ENCODE measurements around the gene PPP5C.

PPP5C gene

GRCh38 chr19:46383846-46384245 lies 37.0 kb downstream of the PPP5C start:
- H3K79me1 ChIP-seq (ENCODE audit: low read length) = no peaks in the 10 kb centered on the region

GRCh38 chr19:46384396-46384795 lies 37.5 kb downstream of the PPP5C start:
- no peak overlapping the region for H4K12ac ChIP-seq (ENCODE audit: low read depth, low read length)
- no peak overlapping the region for H3K14ac ChIP-seq (ENCODE audit: low read length)
- no peak overlapping the region for H3K27ac ChIP-seq (ENCODE audit: low read depth, low read length)
- H2BK12ac ChIP-seq (ENCODE audit: low read length) = no peak overlapping the region
- DNase-seq = no peak
- no peak overlapping the region for H2BK5ac ChIP-seq (ENCODE audit: low read depth, low read length, poor library complexity)
- no peaks in the 10 kb centered on the region for H3K79me1 ChIP-seq (ENCODE audit: low read length)
- H3K79me2 ChIP-seq (ENCODE audit: control insufficient read depth, insufficient read depth, low read length, poor library complexity) = no peaks in the 10 kb centered on the region
- no peak overlapping the region for H4K91ac ChIP-seq (ENCODE audit: low read depth, low read length)
- no peak overlapping the region for H3K23ac ChIP-seq (ENCODE audit: low read length)
- no peak overlapping the region for H3K18ac ChIP-seq (ENCODE audit: low read length)
- no CpG with 5 or more reads among the region's 11 CpGs for WGBS (ENCODE audit: extremely low coverage, insufficient coverage, insufficient read length)
- H3K9me3 ChIP-seq (ENCODE audit: insufficient read depth, low read depth, low read length) = peaks cover under 1% of the 10 kb centered on the region
- H2AFZ ChIP-seq (ENCODE audit: insufficient read depth, low read length, poor library complexity) = no peak overlapping the region
- H2BK120ac ChIP-seq (ENCODE audit: insufficient read depth, low read length, poor library complexity) = no peak overlapping the region
- peaks cover 54 to 65% of the 10 kb centered on the region in 2 experiments for H3K36me3 ChIP-seq (ENCODE audit: control insufficient read depth in 1 of 2, insufficient read depth in 2 of 2, low read length in 2 of 2)
- no peak overlapping the region for H4K8ac ChIP-seq (ENCODE audit: low read depth, low read length)
- H2AK5ac ChIP-seq (ENCODE audit: low read length) = no peak overlapping the region
- no peaks in the 10 kb centered on the region for H3K4me1 ChIP-seq (ENCODE audit: control insufficient read depth in 1 of 2, insufficient read depth in 2 of 2, low read length in 2 of 2)
- H3K4ac ChIP-seq (ENCODE audit: low read depth, low read length) = no peak overlapping the region
- no peaks in the 10 kb centered on the region for H3K27me3 ChIP-seq (ENCODE audit: insufficient read depth, low read length)
- no peak overlapping the region for H3K4me3 ChIP-seq (ENCODE audit: low read depth, low read length)
- no peak overlapping the region for H3K9ac ChIP-seq (ENCODE audit: low read length)
- H3K4me2 ChIP-seq (ENCODE audit: low read length) = no peak overlapping the region

More at GRCh38 chr19:46383846-46384245, 37.0 kb downstream of the PPP5C start:
- no peak overlapping the region for H2AFZ ChIP-seq (ENCODE audit: insufficient read depth, low read length, poor library complexity)
- no peak overlapping the region for H2BK120ac ChIP-seq (ENCODE audit: insufficient read depth, low read length, poor library complexity)
- no peak overlapping the region for H2BK5ac ChIP-seq (ENCODE audit: low read depth, low read length, poor library complexity)
- no peak overlapping the region for H3K4ac ChIP-seq (ENCODE audit: low read depth, low read length)
- no peak overlapping the region for H3K27ac ChIP-seq (ENCODE audit: low read depth, low read length)
- WGBS (ENCODE audit: extremely low coverage, insufficient coverage, insufficient read length) = no CpG with 5 or more reads among the region's 7 CpGs
- H3K18ac ChIP-seq (ENCODE audit: low read length) = no peak overlapping the region
- no peaks in the 10 kb centered on the region for H3K79me2 ChIP-seq (ENCODE audit: control insufficient read depth, insufficient read depth, low read length, poor library complexity)
- no peak overlapping the region for H3K14ac ChIP-seq (ENCODE audit: low read length)
- H3K27me3 ChIP-seq (ENCODE audit: insufficient read depth, low read length) = no peaks in the 10 kb centered on the region
- H3K4me2 ChIP-seq (ENCODE audit: low read length) = no peak overlapping the region
- H4K12ac ChIP-seq (ENCODE audit: low read depth, low read length) = no peak overlapping the region
- peaks cover 48 to 62% of the 10 kb centered on the region in 2 experiments for H3K36me3 ChIP-seq (ENCODE audit: control insufficient read depth in 1 of 2, insufficient read depth in 2 of 2, low read length in 2 of 2)
- no peaks in the 10 kb centered on the region for H3K9me3 ChIP-seq (ENCODE audit: insufficient read depth, low read depth, low read length)
- H3K9ac ChIP-seq (ENCODE audit: low read length) = no peak overlapping the region
- H2AK5ac ChIP-seq (ENCODE audit: low read length) = no peak overlapping the region
- H3K4me1 ChIP-seq (ENCODE audit: control insufficient read depth in 1 of 2, insufficient read depth in 2 of 2, low read length in 2 of 2) = no peaks in the 10 kb centered on the region
- H3K4me3 ChIP-seq (ENCODE audit: low read depth, low read length) = no peak overlapping the region
- no peak overlapping the region for H4K91ac ChIP-seq (ENCODE audit: low read depth, low read length)
- DNase-seq = no peak
- no peak overlapping the region for H3K23ac ChIP-seq (ENCODE audit: low read length)
- no peak overlapping the region for H2BK12ac ChIP-seq (ENCODE audit: low read length)
- H4K8ac ChIP-seq (ENCODE audit: low read depth, low read length) = no peak overlapping the region

GRCh38 chr19:46385636-46386035 lies 38.7 kb downstream of the PPP5C start:
- H2BK12ac ChIP-seq (ENCODE audit: low read length) = no peak overlapping the region
- H4K12ac ChIP-seq (ENCODE audit: low read depth, low read length) = no peak overlapping the region
- no peaks in the 10 kb centered on the region for H3K79me1 ChIP-seq (ENCODE audit: low read length)
- H3K9ac ChIP-seq (ENCODE audit: low read length) = no peak overlapping the region
- no peak overlapping the region for H3K4me3 ChIP-seq (ENCODE audit: low read depth, low read length)
- no peak overlapping the region for H3K4me2 ChIP-seq (ENCODE audit: low read length)
- no peaks in the 10 kb centered on the region for H3K27me3 ChIP-seq (ENCODE audit: insufficient read depth, low read length)
- no peak overlapping the region for H4K91ac ChIP-seq (ENCODE audit: low read depth, low read length)
- no peak overlapping the region for H3K14ac ChIP-seq (ENCODE audit: low read length)
- no CpG with 5 or more reads among the region's 11 CpGs for WGBS (ENCODE audit: extremely low coverage, insufficient coverage, insufficient read length)
- H4K8ac ChIP-seq (ENCODE audit: low read depth, low read length) = no peak overlapping the region
- no peak overlapping the region for H3K18ac ChIP-seq (ENCODE audit: low read length)
- H2AK5ac ChIP-seq (ENCODE audit: low read length) = no peak overlapping the region
- no peak overlapping the region for H2AFZ ChIP-seq (ENCODE audit: insufficient read depth, low read length, poor library complexity)
- H3K4ac ChIP-seq (ENCODE audit: low read depth, low read length) = no peak overlapping the region
- no peak overlapping the region for H3K23ac ChIP-seq (ENCODE audit: low read length)
- no peaks in the 10 kb centered on the region for H3K4me1 ChIP-seq (ENCODE audit: control insufficient read depth in 1 of 2, insufficient read depth in 2 of 2, low read length in 2 of 2)
- H3K9me3 ChIP-seq (ENCODE audit: insufficient read depth, low read depth, low read length) = peaks cover 7% of the 10 kb centered on the region
- no peak overlapping the region for H2BK120ac ChIP-seq (ENCODE audit: insufficient read depth, low read length, poor library complexity)
- no peaks in the 10 kb centered on the region for H3K79me2 ChIP-seq (ENCODE audit: control insufficient read depth, insufficient read depth, low read length, poor library complexity)
- no peak overlapping the region for H2BK5ac ChIP-seq (ENCODE audit: low read depth, low read length, poor library complexity)
- DNase-seq = no peak
- no peak overlapping the region for H3K27ac ChIP-seq (ENCODE audit: low read depth, low read length)
- peaks cover 65 to 73% of the 10 kb centered on the region in 2 experiments for H3K36me3 ChIP-seq (ENCODE audit: control insufficient read depth in 1 of 2, insufficient read depth in 2 of 2, low read length in 2 of 2)

GRCh38 chr19:46386151-46386550 lies 39.3 kb downstream of the PPP5C start:
- Histone ChIP-seq H3K27me3 (ENCODE audit: insufficient read depth, low read length) (no peaks in the 10 kb centered on the region), H2BK120ac (ENCODE audit: insufficient read depth, low read length, poor library complexity) (no peak overlapping the region), H3K27ac (ENCODE audit: low read depth, low read length) (no peak overlapping the region), H2BK12ac (ENCODE audit: low read length) (no peak overlapping the region), H3K14ac (ENCODE audit: low read length) (no peak overlapping the region), H3K9ac (ENCODE audit: low read length) (no peak overlapping the region), H4K12ac (ENCODE audit: low read depth, low read length) (no peak overlapping the region), H3K9me3 (ENCODE audit: insufficient read depth, low read depth, low read length) (peaks cover 7% of the 10 kb centered on the region), H3K79me1 (ENCODE audit: low read length) (no peaks in the 10 kb centered on the region), H3K4me1 (ENCODE audit: control insufficient read depth in 1 of 2, insufficient read depth in 2 of 2, low read length in 2 of 2) (no peaks in the 10 kb centered on the region), H2AK5ac (ENCODE audit: low read length) (no peak overlapping the region), H4K8ac (ENCODE audit: low read depth, low read length) (no peak overlapping the region), H3K23ac (ENCODE audit: low read length) (no peak overlapping the region), H2BK5ac (ENCODE audit: low read depth, low read length, poor library complexity) (no peak overlapping the region), H2AFZ (ENCODE audit: insufficient read depth, low read length, poor library complexity) (no peak overlapping the region), H4K91ac (ENCODE audit: low read depth, low read length) (no peak overlapping the region), H3K36me3 (ENCODE audit: control insufficient read depth in 1 of 2, insufficient read depth in 2 of 2, low read length in 2 of 2) (peaks cover 70 to 79% of the 10 kb centered on the region in 2 experiments), H3K4me3 (ENCODE audit: low read depth, low read length) (no peak overlapping the region), H3K4me2 (ENCODE audit: low read length) (no peak overlapping the region), H3K4ac (ENCODE audit: low read depth, low read length) (no peak overlapping the region), H3K79me2 (ENCODE audit: control insufficient read depth, insufficient read depth, low read length, poor library complexity) (no peaks in the 10 kb centered on the region), H3K18ac (ENCODE audit: low read length) (no peak overlapping the region)
- WGBS (ENCODE audit: extremely low coverage, insufficient coverage, insufficient read length) = no CpG with 5 or more reads among the region's 10 CpGs
- DNase-seq = no peak
